T-helper 2 cell treated with Interferon-gamma antibody and Interleukin-4, amounts not matched to agents 5 μg/mL and 100 μg/mL, for 36 hours (primary cell): ENCODE measurements around the gene CRYBG2.

ENCODE experiments used
- DNase-seq: peaks from one replicate; pipeline ENCODE4 v3.0.0; 2021; ENCODE audit warnings: low spot score
- H3K27ac Mint-ChIP-seq: one replicate; pipeline ENCODE4 v1.8.0; 2021; ENCODE audit warnings: mild to moderate bottlenecking, mixed read lengths
- H3K27me3 Mint-ChIP-seq: one replicate; pipeline ENCODE4 v1.8.0; 2021; ENCODE audit warnings: low read depth, mixed read lengths
- H3K36me3 Mint-ChIP-seq: one replicate; pipeline ENCODE4 v1.8.0; 2021; ENCODE audit warnings: low read depth, mixed read lengths
- H3K4me1 Mint-ChIP-seq: one replicate; pipeline ENCODE4 v1.8.0; 2021; ENCODE audit warnings: low read depth, mixed read lengths
- H3K4me3 Mint-ChIP-seq: one replicate; pipeline ENCODE4 v1.8.0; 2022; ENCODE audit warnings: mild to moderate bottlenecking, moderate library complexity, mixed read lengths
- H3K9me3 Mint-ChIP-seq: one replicate; pipeline ENCODE4 v1.8.0; 2021; ENCODE audit warnings: mixed read lengths

Gene CRYBG2

DNA sequence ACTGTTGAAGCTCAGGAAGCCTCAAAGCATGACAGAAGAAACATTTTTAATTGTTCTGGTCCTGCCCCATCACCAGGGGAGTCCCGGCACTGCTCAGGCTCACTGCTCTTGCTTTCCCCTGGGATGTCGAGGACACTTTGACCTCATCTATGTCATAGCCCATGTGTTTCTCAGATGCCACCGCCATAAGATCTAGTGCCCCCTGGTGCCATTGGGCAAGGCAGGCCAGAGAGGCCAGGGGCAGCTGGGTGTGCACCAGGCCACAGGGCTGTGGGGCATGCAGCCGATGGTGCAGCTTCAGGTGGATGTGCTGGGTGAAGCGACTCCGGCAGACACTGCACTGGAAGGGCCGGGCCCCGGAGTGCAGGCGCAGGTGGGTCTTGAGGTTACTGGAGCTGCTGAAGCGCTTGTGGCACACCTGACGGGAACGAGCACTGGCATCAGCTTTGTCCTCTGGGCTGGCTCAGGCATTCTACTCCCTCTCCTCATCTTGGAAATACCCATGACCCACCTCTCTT lies 7.7 kb upstream of the CRYBG2 start:
- Mint-ChIP-seq H3K27me3 (peaks cover 35% of the 10 kb centered on the region), H3K4me1 (peaks cover 50% of the 10 kb centered on the region), H3K27ac (no peak overlapping the region), H3K9me3 (no peaks in the 10 kb centered on the region), H3K4me3 (no peak overlapping the region), H3K36me3 (no peaks in the 10 kb centered on the region)
- no peak for DNase-seq

DNA sequence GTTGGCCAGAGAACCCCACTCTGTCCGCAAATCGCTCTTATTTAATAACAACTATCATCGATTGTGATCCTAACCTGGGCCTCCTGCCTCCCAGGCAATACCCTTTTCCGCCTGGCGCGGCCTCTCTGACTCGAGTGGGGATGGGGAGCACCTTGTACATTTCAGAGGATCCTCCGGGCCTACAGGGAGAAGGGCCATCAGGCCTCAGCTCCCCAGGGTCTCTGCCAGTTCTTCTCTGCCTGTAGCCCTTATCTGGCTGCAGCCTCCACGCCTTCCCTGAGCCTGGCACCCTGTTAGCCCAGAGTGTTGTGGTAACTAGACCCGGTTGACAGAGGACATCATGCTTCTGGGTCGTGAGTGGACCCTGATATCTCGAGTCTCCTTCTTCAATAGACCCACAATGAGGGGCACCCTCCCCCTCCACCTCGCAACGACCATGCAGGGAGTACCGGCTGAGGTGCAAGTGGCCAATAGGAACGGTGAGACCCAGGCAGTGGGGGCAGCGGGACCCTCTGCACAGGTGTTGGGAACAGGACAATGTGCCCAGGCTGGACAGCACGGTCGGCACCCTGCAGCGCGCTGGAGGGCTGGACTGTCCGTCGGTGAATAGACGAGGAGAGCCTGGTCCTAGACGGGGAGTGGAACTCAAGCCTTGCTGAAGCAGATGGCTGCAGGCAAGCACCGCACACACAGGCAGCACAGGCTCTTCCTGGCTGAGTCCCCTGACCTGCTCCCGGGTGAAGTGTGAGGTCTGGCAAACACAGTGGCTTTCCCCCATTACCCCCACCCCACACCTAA lies 7.1 kb upstream of the CRYBG2 start:
- peaks cover 50% of the 10 kb centered on the region for H3K4me1 Mint-ChIP-seq
- H3K27me3 Mint-ChIP-seq = peaks cover 35% of the 10 kb centered on the region
- peak overlapping the region; percentile 23 for H3K27ac Mint-ChIP-seq
- H3K9me3 Mint-ChIP-seq = no peaks in the 10 kb centered on the region
- peak overlapping the region; percentile 57 for H3K4me3 Mint-ChIP-seq
- DNase-seq = no peak
- H3K36me3 Mint-ChIP-seq = no peaks in the 10 kb centered on the region

DNA sequence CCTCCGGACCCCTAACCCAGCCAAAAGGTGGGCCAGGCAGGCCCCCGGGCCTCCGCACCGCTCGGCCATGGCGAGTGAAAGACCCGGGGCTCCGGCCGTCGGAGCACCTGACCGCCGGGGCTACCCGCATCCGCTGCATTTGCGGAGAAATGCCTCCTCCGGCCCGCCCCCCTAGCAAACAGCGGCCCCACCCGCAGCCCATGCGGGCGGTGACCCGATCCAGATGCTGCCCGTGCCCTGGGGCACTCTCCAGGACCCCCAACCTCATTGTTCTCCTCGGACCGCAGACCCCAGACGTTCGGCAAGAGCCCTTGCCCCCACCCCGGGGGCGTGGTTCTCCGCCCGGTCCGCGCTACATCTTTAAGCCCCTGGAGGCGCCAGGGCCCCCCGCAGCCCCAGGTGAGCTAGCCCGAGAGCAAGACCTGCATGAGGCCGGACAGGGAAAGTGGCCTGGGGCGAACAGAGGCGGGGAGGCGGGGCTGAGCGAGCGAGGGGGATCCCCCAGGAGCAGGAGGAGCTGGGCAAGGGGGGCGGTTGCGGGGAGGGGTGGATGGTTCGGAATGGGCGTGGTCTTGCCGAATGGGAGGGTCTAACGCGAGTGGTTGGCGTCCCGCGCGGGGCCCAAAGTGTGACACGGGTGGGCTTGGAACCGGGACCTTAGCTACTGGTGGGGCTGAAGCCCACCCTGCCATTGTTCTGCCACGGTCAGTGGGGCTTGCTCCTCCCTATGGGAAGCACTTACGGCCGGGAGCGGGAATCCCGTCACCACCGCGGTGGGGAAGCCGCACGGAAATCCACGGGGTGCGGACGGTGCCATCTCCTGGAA lies 6.3 kb upstream of the CRYBG2 start:
- no peak for DNase-seq
- no peaks in the 10 kb centered on the region for H3K36me3 Mint-ChIP-seq
- peaks cover 55% of the 10 kb centered on the region for H3K4me1 Mint-ChIP-seq
- H3K9me3 Mint-ChIP-seq = no peaks in the 10 kb centered on the region
- H3K4me3 Mint-ChIP-seq = peak overlapping the region; percentile 57
- H3K27me3 Mint-ChIP-seq = peaks cover 35% of the 10 kb centered on the region
- no peak overlapping the region for H3K27ac Mint-ChIP-seq

DNA sequence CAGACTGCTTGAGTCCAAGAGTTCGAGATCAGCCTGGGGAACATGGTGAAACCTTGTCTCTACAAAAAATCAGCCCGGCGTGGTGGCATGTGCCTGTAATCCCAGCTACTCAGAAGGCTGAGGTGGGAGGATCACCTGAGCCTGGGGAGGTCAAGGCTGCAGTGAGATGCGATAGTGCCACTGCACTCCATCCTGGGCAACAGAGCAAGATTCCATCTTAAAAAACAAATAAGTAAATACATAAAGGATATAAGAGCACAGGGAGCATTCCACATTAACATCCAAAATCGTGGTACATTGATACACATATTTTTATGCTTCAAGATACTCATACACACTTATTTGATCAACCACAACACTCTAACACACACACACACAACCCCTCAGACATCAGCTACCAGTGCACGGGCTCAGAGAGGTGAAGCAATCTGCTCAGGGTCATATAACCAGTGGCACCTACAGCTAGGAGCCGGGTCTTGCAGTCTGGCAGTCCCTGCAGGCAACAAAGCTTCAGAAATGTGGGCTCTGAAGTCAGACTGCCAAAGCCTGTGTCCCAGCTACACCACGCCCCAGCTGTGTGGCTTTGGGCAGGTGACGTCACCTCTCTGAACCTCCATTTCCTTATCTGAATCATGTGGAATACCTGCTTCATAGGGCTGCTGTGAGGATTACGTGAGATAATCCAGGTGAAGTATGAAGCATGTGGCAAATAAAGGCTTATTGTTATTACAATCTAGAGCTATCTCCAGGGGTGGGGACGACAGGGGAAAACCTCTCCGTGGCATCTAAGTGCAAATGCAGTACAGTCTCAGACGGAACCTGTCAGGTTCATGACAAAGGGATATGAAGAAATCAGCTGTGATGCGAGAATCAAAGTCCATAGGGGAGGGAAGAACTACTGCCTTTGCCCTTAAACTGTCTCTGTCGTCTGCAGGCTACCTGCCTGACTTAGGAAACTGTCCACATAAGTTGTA lies 4.8 kb upstream of the CRYBG2 start:
- H3K9me3 Mint-ChIP-seq = no peaks in the 10 kb centered on the region
- DNase-seq = peak; percentile 69
- H3K4me3 Mint-ChIP-seq = peak overlapping the region; percentile 52
- peak overlapping the region; percentile 54 for H3K27ac Mint-ChIP-seq
- H3K27me3 Mint-ChIP-seq = peaks cover 28% of the 10 kb centered on the region
- H3K36me3 Mint-ChIP-seq = no peaks in the 10 kb centered on the region
- peaks cover 43% of the 10 kb centered on the region for H3K4me1 Mint-ChIP-seq

DNA sequence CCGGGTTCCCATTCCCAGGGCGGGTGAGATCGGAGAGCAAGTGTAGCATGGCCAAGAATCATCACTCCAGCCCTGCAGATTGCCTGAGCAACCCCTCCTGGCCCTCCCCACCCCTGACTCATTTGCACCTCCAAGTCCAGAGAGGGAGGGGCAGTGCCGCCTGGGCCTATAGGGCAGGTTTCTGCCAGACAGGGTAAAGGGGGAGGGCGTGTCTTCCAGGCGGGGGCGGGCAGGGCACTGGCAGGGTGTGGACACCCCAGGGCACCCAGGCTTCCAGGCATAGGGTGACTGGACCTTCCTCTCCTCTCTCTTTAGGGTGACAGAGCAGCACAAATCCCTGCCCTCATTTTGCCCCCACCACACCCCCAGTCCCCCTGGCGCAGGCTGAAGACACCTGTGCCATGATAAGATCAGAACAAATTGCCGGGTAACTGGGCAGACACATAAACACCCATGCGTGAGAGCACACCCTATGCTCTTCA lies 3.2 kb upstream of the CRYBG2 start:
- Mint-ChIP-seq H3K4me1 (peaks cover 37% of the 10 kb centered on the region), H3K36me3 (no peaks in the 10 kb centered on the region), H3K4me3 (no peak overlapping the region), H3K27ac (no peak overlapping the region), H3K27me3 (peaks cover 26% of the 10 kb centered on the region), H3K9me3 (no peaks in the 10 kb centered on the region)
- DNase-seq = no peak

DNA sequence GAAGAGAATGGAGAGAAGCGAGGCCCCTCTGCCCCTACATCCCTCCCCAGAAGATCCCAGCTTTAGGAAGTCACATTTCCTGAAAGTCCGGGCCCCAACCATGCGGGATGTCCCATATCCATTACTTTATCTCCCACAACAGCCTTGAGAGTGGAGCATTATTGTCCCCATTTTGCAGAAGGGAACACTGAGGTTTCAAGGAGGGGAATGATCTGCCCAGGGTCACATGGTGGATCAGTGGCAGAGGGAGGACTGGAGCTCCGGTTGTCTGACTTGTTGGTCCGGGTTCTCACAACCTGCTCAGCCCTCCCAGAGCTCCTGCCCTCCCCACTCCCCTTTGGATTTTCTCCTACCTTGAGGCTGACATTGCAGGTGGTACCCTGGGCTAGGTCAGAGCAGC lies 2.2 kb upstream of the CRYBG2 start:
- Mint-ChIP-seq H3K27ac (no peak overlapping the region), H3K27me3 (peaks cover 19% of the 10 kb centered on the region)

DNA sequence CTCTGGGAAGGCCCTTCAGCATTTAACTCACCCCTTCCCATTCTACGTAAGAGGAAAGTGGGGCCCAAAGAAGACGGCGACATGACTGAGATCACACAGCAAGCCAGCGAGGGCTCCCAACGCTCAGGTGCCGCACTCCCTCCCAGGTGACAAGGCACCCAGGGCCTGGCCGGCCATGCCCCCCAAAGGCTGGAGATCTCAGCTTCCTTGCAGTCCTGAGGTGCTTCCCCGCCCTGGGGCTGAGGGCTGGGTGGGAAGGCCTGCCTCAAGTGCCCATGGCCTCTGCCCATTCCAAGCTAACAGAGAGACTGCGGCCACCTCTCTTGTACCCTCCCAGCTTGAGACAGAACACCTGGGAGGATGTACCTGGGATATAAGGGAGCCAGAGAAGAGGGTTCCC lies 1.0 kb upstream of the CRYBG2 start:
- H3K4me3 Mint-ChIP-seq = no peak overlapping the region
- H3K9me3 Mint-ChIP-seq = no peaks in the 10 kb centered on the region
- no peaks in the 10 kb centered on the region for H3K36me3 Mint-ChIP-seq
- H3K4me1 Mint-ChIP-seq = peaks cover 26% of the 10 kb centered on the region
- no peak for DNase-seq
- H3K27me3 Mint-ChIP-seq = peaks cover 8% of the 10 kb centered on the region
- H3K27ac Mint-ChIP-seq = no peak overlapping the region

More for the DNA sequence above, 2.2 kb upstream of the CRYBG2 start:
- peaks cover 34% of the 10 kb centered on the region for H3K4me1 Mint-ChIP-seq
- no peaks in the 10 kb centered on the region for H3K36me3 Mint-ChIP-seq
- H3K9me3 Mint-ChIP-seq = no peaks in the 10 kb centered on the region
- DNase-seq = no peak
- H3K4me3 Mint-ChIP-seq = no peak overlapping the region

DNA sequence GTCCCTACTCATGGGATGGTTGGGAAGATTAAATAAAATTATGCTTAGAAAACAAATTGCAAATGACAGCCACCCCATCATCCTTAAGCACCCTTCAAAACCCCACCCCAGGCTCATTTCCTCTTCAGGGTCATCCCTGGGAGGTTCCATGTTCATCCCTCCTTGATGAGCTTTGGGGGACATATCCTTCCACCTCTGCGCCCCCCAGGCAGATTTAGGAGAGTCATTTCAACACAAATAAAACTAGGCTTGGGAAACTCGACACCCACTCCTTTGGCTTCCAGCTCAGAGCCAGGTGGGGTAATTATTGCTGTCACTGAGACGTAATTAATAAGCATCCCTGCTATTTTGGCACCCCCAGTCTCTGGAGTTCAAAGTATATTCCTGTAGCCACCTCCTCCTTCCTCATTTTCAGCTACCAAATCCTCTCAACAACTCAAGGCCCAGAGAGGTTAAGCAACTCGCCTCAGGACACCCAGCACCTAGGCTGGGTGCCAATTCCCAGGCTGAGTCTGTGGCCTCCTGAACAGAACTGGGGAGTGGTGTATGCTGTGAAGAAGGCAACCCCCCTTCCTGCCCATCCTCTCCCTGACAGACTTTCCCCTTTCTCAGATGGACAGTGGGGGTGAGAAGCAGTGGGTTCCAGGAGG lies 595 bp downstream of the CRYBG2 start:
- peaks cover 12% of the 10 kb centered on the region for H3K4me1 Mint-ChIP-seq
- no peak overlapping the region for H3K4me3 Mint-ChIP-seq
- no peak overlapping the region for H3K27ac Mint-ChIP-seq
- H3K27me3 Mint-ChIP-seq = no peaks in the 10 kb centered on the region
- H3K9me3 Mint-ChIP-seq = no peaks in the 10 kb centered on the region
- no peaks in the 10 kb centered on the region for H3K36me3 Mint-ChIP-seq
- no peak for DNase-seq

DNA sequence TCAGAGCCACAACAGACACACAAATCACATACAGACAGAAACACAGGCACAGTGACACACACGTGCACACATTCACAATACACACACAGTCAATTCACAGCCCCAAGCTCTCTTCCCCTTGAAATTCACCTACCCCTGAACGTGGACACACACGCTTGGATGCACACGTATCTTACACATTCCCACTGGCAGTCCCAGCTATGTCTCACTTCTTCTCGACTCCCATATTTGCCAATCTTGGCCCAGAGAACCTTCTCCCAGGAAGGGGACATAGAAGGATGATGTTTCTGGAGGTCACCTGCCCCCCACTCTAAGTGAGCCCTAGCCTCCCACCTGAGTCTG lies 1.6 kb downstream of the CRYBG2 start:
- no peak for DNase-seq
- Mint-ChIP-seq H3K36me3 (no peaks in the 10 kb centered on the region), H3K4me1 (peaks cover 8% of the 10 kb centered on the region), H3K27ac (no peak overlapping the region), H3K9me3 (no peaks in the 10 kb centered on the region), H3K4me3 (no peak overlapping the region), H3K27me3 (no peaks in the 10 kb centered on the region)

DNA sequence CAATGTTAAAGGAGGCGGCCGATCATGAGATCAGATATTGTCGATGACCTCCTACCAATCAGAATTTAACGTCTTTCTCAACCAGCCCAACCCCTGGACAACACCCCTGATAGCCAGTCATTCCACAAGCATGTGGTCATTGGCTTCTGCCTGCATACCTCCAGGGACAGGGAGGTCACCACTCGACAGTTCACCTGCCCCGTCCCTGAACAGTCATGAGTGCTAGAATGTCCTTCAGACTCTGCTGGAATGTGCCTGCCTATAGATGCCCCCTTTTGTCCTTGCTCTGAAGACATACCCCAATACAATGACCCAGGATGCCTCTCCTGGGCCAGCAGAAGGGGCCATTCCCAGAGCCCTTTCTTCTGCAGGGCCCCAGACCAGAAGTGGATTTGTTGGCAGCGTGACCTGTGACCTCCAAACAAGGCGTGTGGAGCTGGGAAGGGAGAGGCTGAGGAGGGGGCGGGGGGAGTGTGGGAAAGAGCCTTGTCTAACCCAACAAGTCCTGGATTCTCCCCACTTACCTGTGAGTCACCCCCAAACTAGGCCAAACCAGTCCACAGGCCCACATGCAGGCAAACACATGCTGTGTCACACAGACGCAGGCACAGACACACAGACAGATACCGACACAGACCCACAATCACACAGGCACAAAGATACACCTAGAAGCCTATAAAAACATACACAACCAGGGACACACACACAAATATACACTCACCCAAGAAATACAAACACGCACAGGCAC lies 2.2 kb downstream of the CRYBG2 start:
- no peak for DNase-seq
- Mint-ChIP-seq H3K36me3 (no peaks in the 10 kb centered on the region), H3K4me3 (no peak overlapping the region), H3K27me3 (no peaks in the 10 kb centered on the region), H3K9me3 (no peaks in the 10 kb centered on the region), H3K27ac (no peak overlapping the region), H3K4me1 (peaks cover 5% of the 10 kb centered on the region)

DNA sequence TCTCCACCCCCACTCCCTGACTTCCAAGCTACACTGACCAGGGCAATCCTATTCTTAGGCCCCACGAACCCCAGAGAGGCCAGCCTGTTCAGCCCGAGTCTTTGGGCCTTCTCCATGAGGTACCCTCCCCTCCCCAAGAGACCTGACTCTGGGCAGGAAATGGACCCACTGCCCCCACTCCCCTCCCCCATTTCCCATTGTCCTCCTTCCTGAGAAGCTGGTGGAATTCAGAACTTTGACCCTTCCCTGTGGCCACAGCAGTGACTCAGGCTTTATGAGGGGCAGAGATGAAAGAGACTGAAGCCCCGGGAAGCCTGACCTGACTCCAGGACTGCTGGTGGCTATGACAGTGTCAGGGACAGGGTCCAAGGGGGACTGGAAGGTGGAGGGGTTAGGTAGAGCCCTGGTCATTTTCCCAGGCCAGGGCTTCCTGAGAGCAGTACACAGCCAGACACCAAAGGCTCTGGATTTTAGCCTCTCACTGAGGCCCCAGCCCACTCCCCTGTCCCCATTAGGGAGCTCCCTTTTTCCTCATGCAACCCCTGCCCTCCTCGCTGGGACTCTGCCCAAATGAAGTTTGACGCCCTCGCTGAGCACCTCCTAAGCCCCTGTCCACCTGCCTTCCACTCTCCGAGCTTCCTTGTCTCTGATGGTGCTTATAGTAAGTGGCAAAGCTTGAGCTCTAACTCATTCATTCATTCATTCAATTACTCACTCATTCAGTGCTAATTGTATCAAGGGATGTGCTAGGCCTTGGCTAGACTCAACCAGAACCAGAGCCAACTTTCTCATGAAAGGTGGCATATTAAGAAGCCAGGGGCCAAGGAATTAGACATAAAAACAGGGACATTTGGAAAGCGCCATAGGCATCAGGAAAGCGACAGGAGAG lies 3.0 kb downstream of the CRYBG2 start:
- H3K4me1 Mint-ChIP-seq = peaks cover 5% of the 10 kb centered on the region
- H3K27me3 Mint-ChIP-seq = no peaks in the 10 kb centered on the region

DNA sequence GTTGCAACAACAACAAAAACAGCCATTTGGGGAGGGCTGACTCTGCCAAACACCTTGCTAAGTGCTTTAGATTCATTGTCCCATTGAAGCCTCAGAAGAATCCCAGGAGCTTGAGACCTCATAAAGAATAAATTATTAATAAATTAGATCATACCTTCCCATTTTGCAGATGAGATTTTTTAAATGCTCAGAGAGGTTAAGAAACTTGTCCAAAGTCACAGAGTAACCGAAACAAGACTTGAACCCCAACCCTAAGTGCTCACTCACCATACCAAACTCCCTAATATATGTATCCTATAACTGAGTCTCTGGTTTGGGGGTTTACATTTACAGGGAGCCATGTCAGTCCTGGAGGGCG lies 3.6 kb downstream of the CRYBG2 start:
- Mint-ChIP-seq H3K4me1 (no peaks in the 10 kb centered on the region), H3K36me3 (no peaks in the 10 kb centered on the region), H3K27ac (no peak overlapping the region), H3K4me3 (no peak overlapping the region), H3K27me3 (no peaks in the 10 kb centered on the region), H3K9me3 (no peaks in the 10 kb centered on the region)
- DNase-seq = no peak

More for the DNA sequence above, 3.0 kb downstream of the CRYBG2 start:
- no peak overlapping the region for H3K27ac Mint-ChIP-seq
- H3K4me3 Mint-ChIP-seq = no peak overlapping the region
- H3K36me3 Mint-ChIP-seq = no peaks in the 10 kb centered on the region
- H3K9me3 Mint-ChIP-seq = no peaks in the 10 kb centered on the region
- DNase-seq = no peak
